ENCODE data around the gene NEK9.

Gene NEK9

DNA sequence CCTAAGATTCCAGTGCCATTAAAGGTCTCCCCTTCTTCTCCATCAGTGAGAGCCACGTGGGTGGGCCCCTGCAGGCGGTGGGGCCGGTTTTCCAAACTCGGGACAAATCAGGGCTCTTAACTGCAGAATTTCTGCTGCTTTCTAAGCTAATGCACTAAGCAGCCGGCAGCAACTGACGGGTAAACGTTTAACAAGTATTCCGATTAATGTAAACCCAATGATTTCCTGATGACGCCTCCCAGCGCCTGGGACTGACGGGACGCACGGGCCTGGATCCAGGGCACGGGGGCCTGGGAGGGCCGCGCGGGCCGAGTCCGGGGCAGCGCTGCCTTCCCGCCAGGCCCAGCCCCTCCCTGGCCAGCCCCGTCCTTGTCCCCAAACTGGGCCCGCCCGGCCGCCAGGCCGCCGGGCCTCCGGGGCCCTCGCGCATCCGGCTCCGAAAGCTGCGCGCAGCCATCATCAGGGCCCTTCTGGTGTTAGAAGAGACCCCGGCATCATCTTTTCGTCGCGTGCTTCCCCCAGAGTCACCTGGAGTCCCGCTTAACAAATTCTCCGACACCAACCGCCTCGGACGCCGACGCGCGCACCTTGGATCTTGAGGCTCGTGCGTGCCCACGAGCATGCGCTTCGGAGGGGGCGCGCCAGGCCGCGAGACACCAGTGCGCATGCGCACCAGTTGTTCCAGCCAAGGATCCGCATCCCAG, 75.8 kb downstream of the NEK9 start, which contains the start of gene MLH3:
MLH3 (minus strand) TSS at position 616 of the 704 bp plus-strand sequence. CDS start 1,812 bp downstream, outside the sequence.
- peak; percentile 78 for ATAC-seq (ENCODE audit: low read depth)
- TF ChIP-seq, protein P1, sequence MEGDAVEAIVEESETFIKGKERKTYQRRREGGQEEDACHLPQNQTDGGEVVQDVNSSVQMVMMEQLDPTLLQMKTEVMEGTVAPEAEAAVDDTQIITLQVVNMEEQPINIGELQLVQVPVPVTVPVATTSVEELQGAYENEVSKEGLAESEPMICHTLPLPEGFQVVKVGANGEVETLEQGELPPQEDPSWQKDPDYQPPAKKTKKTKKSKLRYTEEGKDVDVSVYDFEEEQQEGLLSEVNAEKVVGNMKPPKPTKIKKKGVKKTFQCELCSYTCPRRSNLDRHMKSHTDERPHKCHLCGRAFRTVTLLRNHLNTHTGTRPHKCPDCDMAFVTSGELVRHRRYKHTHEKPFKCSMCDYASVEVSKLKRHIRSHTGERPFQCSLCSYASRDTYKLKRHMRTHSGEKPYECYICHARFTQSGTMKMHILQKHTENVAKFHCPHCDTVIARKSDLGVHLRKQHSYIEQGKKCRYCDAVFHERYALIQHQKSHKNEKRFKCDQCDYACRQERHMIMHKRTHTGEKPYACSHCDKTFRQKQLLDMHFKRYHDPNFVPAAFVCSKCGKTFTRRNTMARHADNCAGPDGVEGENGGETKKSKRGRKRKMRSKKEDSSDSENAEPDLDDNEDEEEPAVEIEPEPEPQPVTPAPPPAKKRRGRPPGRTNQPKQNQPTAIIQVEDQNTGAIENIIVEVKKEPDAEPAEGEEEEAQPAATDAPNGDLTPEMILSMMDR (IDR thresholded peaks at IDR 0.05; ENCODE audit: poor library complexity, severe bottlenecking), result no peak
- H3K27ac ChIP-seq (ENCODE audit: poor library complexity, severe bottlenecking), result peak within 1 kb of the TSS; percentile 18
- peaks cover 46% of the 10 kb centered on the region for H3K36me3 ChIP-seq (ENCODE audit: low read depth)
- peak; percentile 77 for DNase-seq (ENCODE audit: low spot score)
- H3K4me3 ChIP-seq (ENCODE audit: severe bottlenecking), result peak within 1 kb of the TSS; percentile 44
- H3K27me3 ChIP-seq (ENCODE audit: insufficient read depth, poor library complexity, severe bottlenecking), result no peaks in the 10 kb centered on the region
- peaks cover 17% of the 10 kb centered on the region for H3K4me1 ChIP-seq (ENCODE audit: insufficient read depth, poor library complexity, severe bottlenecking)
- H3K9me3 ChIP-seq (ENCODE audit: severe bottlenecking), result no peaks in the 10 kb centered on the region

DNA sequence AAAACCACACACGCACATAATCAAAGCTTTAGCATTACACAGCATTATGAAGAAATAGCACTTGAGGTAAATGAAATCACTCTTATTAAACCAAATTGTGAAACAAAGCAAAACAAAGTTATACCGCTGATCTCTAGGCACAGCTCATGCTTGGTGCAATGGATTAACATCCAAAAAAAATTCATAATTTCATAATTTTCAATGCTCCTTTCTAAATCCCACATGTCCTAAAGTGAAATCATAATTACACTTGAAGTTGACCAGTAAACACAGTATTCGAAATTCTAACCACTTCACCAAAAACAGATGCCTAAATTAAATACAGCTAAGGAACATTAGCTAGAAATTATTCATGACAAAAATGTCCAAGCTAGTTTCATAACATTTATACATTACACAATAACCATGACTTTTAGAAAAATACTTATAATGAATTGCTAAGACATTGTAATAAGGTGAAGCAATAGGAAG, 77.1 kb downstream of the NEK9 start:
- peaks cover 37% of the 10 kb centered on the region for H3K36me3 ChIP-seq (ENCODE audit: low read depth)
- TF ChIP-seq, protein P1 (IDR thresholded peaks at IDR 0.05; ENCODE audit: poor library complexity, severe bottlenecking), result no peak
- ATAC-seq (ENCODE audit: low read depth) (no peak), DNase-seq (ENCODE audit: low spot score) (no peak)
- no peaks in the 10 kb centered on the region for H3K9me3 ChIP-seq (ENCODE audit: severe bottlenecking)
- H3K4me1 ChIP-seq (ENCODE audit: insufficient read depth, poor library complexity, severe bottlenecking), result peaks cover 19% of the 10 kb centered on the region
- no peak overlapping the region for H3K27ac ChIP-seq (ENCODE audit: poor library complexity, severe bottlenecking)
- no peak overlapping the region for H3K4me3 ChIP-seq (ENCODE audit: severe bottlenecking)
- H3K27me3 ChIP-seq (ENCODE audit: insufficient read depth, poor library complexity, severe bottlenecking), result no peaks in the 10 kb centered on the region

DNA sequence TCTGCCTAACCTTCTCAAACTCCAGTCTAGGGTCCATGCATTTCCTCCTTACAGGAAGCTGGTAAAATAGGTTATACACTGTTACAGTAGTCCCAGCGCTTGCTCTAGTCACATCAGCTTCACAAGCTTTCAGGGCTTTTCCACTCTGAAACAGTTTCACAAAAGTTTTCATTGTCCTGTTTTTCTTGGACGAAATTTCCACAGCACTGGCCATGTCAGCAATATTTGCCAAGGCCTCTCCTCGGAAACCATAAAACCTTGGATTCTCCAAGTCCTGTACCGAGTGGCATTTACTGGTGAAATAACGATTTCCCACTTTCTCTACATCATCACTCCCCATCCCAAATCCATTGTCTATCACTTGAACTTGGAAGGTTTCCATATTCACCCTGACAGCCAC, 77.7 kb downstream of the NEK9 start:
- DNase-seq (ENCODE audit: low spot score) (no peak), ATAC-seq (ENCODE audit: low read depth) (no peak)
- H3K4me1 ChIP-seq (ENCODE audit: insufficient read depth, poor library complexity, severe bottlenecking), result peaks cover 20% of the 10 kb centered on the region
- TF ChIP-seq, protein P1 (IDR thresholded peaks at IDR 0.05; ENCODE audit: poor library complexity, severe bottlenecking), result no peak
- no peak overlapping the region for H3K4me3 ChIP-seq (ENCODE audit: severe bottlenecking)
- no peaks in the 10 kb centered on the region for H3K27me3 ChIP-seq (ENCODE audit: insufficient read depth, poor library complexity, severe bottlenecking)
- peaks cover 32% of the 10 kb centered on the region for H3K36me3 ChIP-seq (ENCODE audit: low read depth)
- H3K27ac ChIP-seq (ENCODE audit: poor library complexity, severe bottlenecking), result no peak overlapping the region
- H3K9me3 ChIP-seq (ENCODE audit: severe bottlenecking), result no peaks in the 10 kb centered on the region

DNA sequence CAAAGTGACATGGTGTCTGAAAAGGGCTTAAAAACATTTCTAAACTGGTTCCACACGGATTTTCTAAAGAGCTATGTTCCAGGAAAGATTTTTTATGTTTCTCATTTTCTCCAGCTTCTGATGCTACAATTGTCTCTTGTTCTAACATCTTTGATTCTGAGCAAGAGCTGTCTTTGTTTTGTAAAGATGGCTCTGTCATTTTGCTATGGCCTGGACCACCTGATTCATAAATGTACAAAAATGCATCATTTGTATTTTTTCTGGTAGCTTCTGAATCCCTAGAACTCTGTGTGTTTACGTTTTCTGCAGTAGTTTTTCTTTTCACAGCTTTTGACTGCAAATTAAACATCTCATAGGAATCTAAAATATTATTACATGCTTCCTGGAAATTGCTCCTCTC, 78.7 kb downstream of the NEK9 start:
- H3K4me3 ChIP-seq (ENCODE audit: severe bottlenecking), result no peak overlapping the region
- TF ChIP-seq, protein P1 (IDR thresholded peaks at IDR 0.05; ENCODE audit: poor library complexity, severe bottlenecking), result no peak
- peaks cover 29% of the 10 kb centered on the region for H3K36me3 ChIP-seq (ENCODE audit: low read depth)
- peaks cover 17% of the 10 kb centered on the region for H3K4me1 ChIP-seq (ENCODE audit: insufficient read depth, poor library complexity, severe bottlenecking)
- no peak for ATAC-seq (ENCODE audit: low read depth)
- no peaks in the 10 kb centered on the region for H3K27me3 ChIP-seq (ENCODE audit: insufficient read depth, poor library complexity, severe bottlenecking)
- H3K27ac ChIP-seq (ENCODE audit: poor library complexity, severe bottlenecking), result no peak overlapping the region
- DNase-seq (ENCODE audit: low spot score), result no peak
- no peaks in the 10 kb centered on the region for H3K9me3 ChIP-seq (ENCODE audit: severe bottlenecking)

DNA sequence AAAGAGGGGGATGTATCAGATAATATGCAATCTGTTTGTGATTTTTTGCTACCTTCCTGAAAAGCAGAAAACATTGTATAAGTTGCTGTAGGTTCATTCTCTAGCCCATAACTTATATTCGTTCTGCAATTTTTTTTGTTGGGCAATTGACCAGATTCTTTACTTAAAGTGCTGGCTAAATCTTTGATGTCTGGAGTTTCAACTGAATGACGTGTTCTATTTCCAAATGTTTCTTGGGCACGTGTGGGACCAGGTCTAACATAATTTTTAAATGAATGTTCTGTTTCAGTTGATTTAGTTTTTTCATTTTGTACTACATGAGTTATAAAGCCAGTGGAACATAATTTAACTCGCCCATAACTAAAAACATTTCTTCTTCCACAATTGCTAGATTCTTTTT, 79.3 kb downstream of the NEK9 start:
- peaks cover 17% of the 10 kb centered on the region for H3K4me1 ChIP-seq (ENCODE audit: insufficient read depth, poor library complexity, severe bottlenecking)

More for the DNA sequence above, 79.3 kb downstream of the NEK9 start:
- Histone ChIP-seq H3K27me3 (ENCODE audit: insufficient read depth, poor library complexity, severe bottlenecking) (no peaks in the 10 kb centered on the region), H3K27ac (ENCODE audit: poor library complexity, severe bottlenecking) (no peak overlapping the region), H3K36me3 (ENCODE audit: low read depth) (peaks cover 29% of the 10 kb centered on the region), H3K9me3 (ENCODE audit: severe bottlenecking) (no peaks in the 10 kb centered on the region), H3K4me3 (ENCODE audit: severe bottlenecking) (no peak overlapping the region)
- TF ChIP-seq, protein P1 (IDR thresholded peaks at IDR 0.05; ENCODE audit: poor library complexity, severe bottlenecking), result no peak
- no peak for DNase-seq (ENCODE audit: low spot score)
- no peak for ATAC-seq (ENCODE audit: low read depth)

All from RWPE2 (cell line).